Adrenal gland (tissue), 12 donors: ENCODE data around the gene RBM17. TPM values are rescaled to one million over a fixed set of nuclear protein-coding genes. Genes with fewer than 3 reads are reported as not detected.

Source experiments
- DNase-seq, 7 donors: peaks; one replicate each; pipeline ENCODE4 v3.0.0-alpha.2; 2019 to 2020
- H3K27ac ChIP-seq, 5 donors: fragments of 200-600 bp; sonication (generic) in 4 of 5; 1 replicate in 3 of 5; 2 replicates in 2 of 5; pipeline versions ENCODE4 v1.5.1 to v1.8.0; 2016 to 2020; ENCODE audit warnings: mild to moderate bottlenecking in 1 of 5
- H3K27me3 ChIP-seq: fragments of 200-600 bp; 2 replicates; pipeline ENCODE4 v1.8.0; 2021
- H3K36me3 ChIP-seq, 2 donors: fragments of 200-600 bp; replicated peaks in 1 of 2; 1 replicate in 1 of 2; 2 replicates in 1 of 2; pipeline versions ENCODE4 v1.5.1 to v1.8.0; 2018 to 2022
- H3K4me1 ChIP-seq, 2 donors: fragments of 200-600 bp; replicated peaks in 1 of 2; 1 replicate in 1 of 2; 2 replicates in 1 of 2; pipeline versions ENCODE4 v1.5.1 to v1.8.0; 2018 to 2021
- H3K4me3 ChIP-seq, 4 donors: fragments of 200-600 bp; sonication (generic) in 3 of 4; one replicate each; pipeline ENCODE4 v1.5.1; 2016 to 2018
- H3K9me3 ChIP-seq, 3 donors: fragments of 200-600 bp; sonication (generic) in 1 of 3; replicated peaks in 1 of 3; 1 replicate in 2 of 3; 2 replicates in 1 of 3; pipeline versions ENCODE4 v1.5.1 to v1.8.0; 2016 to 2021
- CTCF ChIP-seq, 6 experiments: fragments of 450-650 bp in 4 of 6; fragments of 200-600 bp in 2 of 6; sonication (generic) in 1 of 6; IDR thresholded peaks; 1 replicate in 5 of 6; 2 replicates in 1 of 6; pipeline versions ENCODE4 v1.5.1 to v1.8.0; 2016 to 2021; ENCODE audit warnings: antibody characterized with exemption in 6 of 6, mild to moderate bottlenecking in 2 of 6, moderate library complexity in 1 of 6
- POLR2A ChIP-seq, 2 donors: fragments of 450-650 bp; IDR thresholded peaks; one replicate each; pipeline ENCODE4 v1.6.1; 2017; ENCODE audit warnings: antibody characterized with exemption in 2 of 2, mild to moderate bottlenecking in 2 of 2, moderate library complexity in 1 of 2
- WGBS, 4 donors: extraction: QIAGEN DNeasy Blood & Tissue Kit in 2 of 4; methylation state at CpG; one replicate each; pipeline versions ENCODE4 v1.1.5 to v1.1.7; 2013 to 2017; 5-methylcytosine and 5-hydroxymethylcytosine counted together
- intact Hi-C, 2 donors: fragments of 100-400 bp; cut with DNase I; formaldehyde crosslinking; loops; one replicate each; pipeline versions ENCODE4 v1.14.1 to v1.15.0; 2022 to 2023
- polyA plus RNA-seq, 3 donors: library from polyadenylated mRNA; stranded (reverse); fragments of 200-250 nt in 2 of 3; fragments of 350-450 nt in 1 of 3; fragmentation: Illumina TruSeq in 1 of 3; extraction: RNeasy Lipid Tissue Mini Kit (QIAGEN cat#74804) in 1 of 3; gene quantifications; one replicate each; pipeline ENCODE4 v1.2.3, GENCODE V29; 2013 to 2014
- total RNA-seq, 9 donors: library from RNA; depleted of rRNA in 4 of 9; stranded (reverse); fragments of >200 nt in 4 of 9; fragments of 120-200 nt in 1 of 9; fragmentation: NEBNext Ultra II Directional in 1 of 9; extraction: Animal tissue kit (Norgen Biotek cat#: 25700) in 1 of 9; gene quantifications; one replicate each; pipeline versions ENCODE4 v1.1.0 to v1.2.4, GENCODE V29; 2013 to 2023
- donor health status: healthy with polysubstance abuse.
- donor health status: Bipolar disorder and iron deficiency.
- donor health status: DM: yes; HTN: yes; CAD: no.
- donor health status: DM: no; HTN: no; CAD: no.
- donor health status: DM: no; HTN: no; CAD: no.
- donor health status: DM: yes; HTN: yes; CAD: no.

Gene RBM17
- total and polyA plus RNA-seq, 12 donors = 31.9 to 123 (median 66.0) TPM

- DNase-seq = no peak
- Histone ChIP-seq H3K27me3 (no peaks in the 10 kb centered on the region), H3K27ac (no peak overlapping the region), H3K9me3 (no peaks in the 10 kb centered on the region), H3K4me1 (peaks cover 11 to 60% of the 10 kb centered on the region in 2 donors), H3K36me3 (no peaks in the 10 kb centered on the region), H3K4me3 (no peak overlapping the region)
- no peak for TF ChIP-seq CTCF (IDR thresholded peaks at IDR 0.05)
- no peak for TF ChIP-seq POLR2A (IDR thresholded peaks at IDR 0.05)
- intact Hi-C loops = loop anchor here in 1 of 2 donors (10.0 kb wide), 1 partner anchor 53 kb away; no protein-coding TSS in a partner anchor
- 36 to 57% (median 41%) methylated on average over 1 of the region's 1 CpG for WGBS, 4 donors
Measured at GRCh38 chr10:6091630-6092029, 2.8 kb downstream of the RBM17 start.

- no peaks in the 10 kb centered on the region for H3K9me3 ChIP-seq
- no peak for DNase-seq
- WGBS, 4 donors = 68 to 78% (median 75%) methylated on average over 2 of the region's 2 CpGs
- peaks cover 0 to 9% of the 10 kb centered on the region in 2 donors for H3K36me3 ChIP-seq
- H3K27me3 ChIP-seq = no peaks in the 10 kb centered on the region
- H3K4me1 ChIP-seq = peaks cover 10 to 54% of the 10 kb centered on the region in 2 donors
- H3K27ac ChIP-seq = no peak overlapping the region
- no peak for TF ChIP-seq CTCF (IDR thresholded peaks at IDR 0.05)
- no peak for TF ChIP-seq POLR2A (IDR thresholded peaks at IDR 0.05)
- intact Hi-C loops = loop anchor here in 1 of 2 donors (10.0 kb wide), 1 partner anchor 52 kb away; no protein-coding TSS in a partner anchor
- no peak overlapping the region for H3K4me3 ChIP-seq
Measured at GRCh38 chr10:6092731-6093130, 3.9 kb downstream of the RBM17 start.

- no peak overlapping the region for H3K27ac ChIP-seq
- H3K9me3 ChIP-seq = no peaks in the 10 kb centered on the region
- TF ChIP-seq POLR2A (IDR thresholded peaks at IDR 0.05) (no peak), CTCF (IDR thresholded peaks at IDR 0.05) (no peak)
- peaks cover 0 to 40% of the 10 kb centered on the region in 2 donors for H3K4me1 ChIP-seq
- no peaks in the 10 kb centered on the region for H3K27me3 ChIP-seq
- H3K4me3 ChIP-seq = no peak overlapping the region
- H3K36me3 ChIP-seq = peaks cover 0 to 14% of the 10 kb centered on the region in 2 donors
- 76 to 84% (median 81%) methylated on average over 12 of the region's 12 CpGs for whole genome bisulfite sequencing, 4 donors
- intact Hi-C loops = loop anchor here in 1 of 2 donors (10.0 kb wide), 1 partner anchor 49 kb away; no protein-coding TSS in a partner anchor
- no peak for DNase-seq
Measured at GRCh38 chr10:6095810-6096570, 7.2 kb downstream of the RBM17 start.

- H3K4me1 ChIP-seq = peaks cover 0 to 30% of the 10 kb centered on the region in 2 donors
- no peak for DNase-seq
- no peak overlapping the region for H3K27ac ChIP-seq
- intact Hi-C loops = loop anchor here in 1 of 2 donors (10.0 kb wide), 1 partner anchor 48 kb away; no protein-coding TSS in a partner anchor
- H3K9me3 ChIP-seq = no peaks in the 10 kb centered on the region
- no peak for TF ChIP-seq CTCF (IDR thresholded peaks at IDR 0.05)
- TF ChIP-seq POLR2A (IDR thresholded peaks at IDR 0.05) = no peak
- no peaks in the 10 kb centered on the region for H3K27me3 ChIP-seq
- H3K4me3 ChIP-seq = no peak overlapping the region
- WGBS, 4 donors = 91 to 94% (median 92%) methylated on average over 5 of the region's 5 CpGs
- peaks cover 0 to 24% of the 10 kb centered on the region in 2 donors for H3K36me3 ChIP-seq
Measured at GRCh38 chr10:6097063-6097462, 8.2 kb downstream of the RBM17 start.
